ENCODE data around the gene ZCCHC2. TPM values are rescaled to one million over a fixed set of nuclear protein-coding genes. Genes with fewer than 3 reads are reported as not detected.

Gene ZCCHC2
- total and polyA plus RNA-seq, 9 of the 15 experiments (the other 6 are each of a cell fraction or from before 2014, with no cell fraction given), result 1.0 to 9.2 (median 6.0) TPM

- TF ChIP-seq E2F8 (IDR thresholded peaks at IDR 0.05; ENCODE audit: low read depth, partially characterized antibody) (no peak), ZNF512 (tag; IDR thresholded peaks at IDR 0.05) (no peak), CBFA2T3 (IDR thresholded peaks at IDR 0.05) (peak; percentile 86), SOX6 (IDR thresholded peaks at IDR 0.05) (peak; percentile 44; the same call in 1 of the 2 replicates), MTA2 (IDR thresholded peaks at IDR 0.05; ENCODE audit: low read depth) (0 out of 2 replicates have a peak, but pooled peaks have one; percentile 43), TBP (optimal IDR thresholded peaks at IDR 0.05; ENCODE audit: low read depth, low read length) (peak; percentile 17), SMARCC2 (IDR thresholded peaks at IDR 0.05; ENCODE audit: low read depth) (peak; percentile 61; the same call in 1 of the 2 replicates), LEF1 (IDR thresholded peaks at IDR 0.05) (peak; percentile 58; the same call in 1 of the 2 replicates), SMARCE1 (IDR thresholded peaks at IDR 0.05) (peak; percentile 87), POLR2AphosphoS5 (IDR thresholded peaks at IDR 0.05; ENCODE audit: control insufficient read depth, insufficient read depth, low read depth, low read length) (peak; percentile 65; the same call in 1 of the 2 replicates), RBBP5 (IDR thresholded peaks at IDR 0.05; ENCODE audit: borderline replicate concordance, insufficient read depth, low read length, poor library complexity, severe bottlenecking) (no peak), NCOA4 (IDR thresholded peaks at IDR 0.05; ENCODE audit: partially characterized antibody) (no peak), MEIS2 (IDR thresholded peaks at IDR 0.05; ENCODE audit: partially characterized antibody) (peak; percentile 70), NCOA1 (IDR thresholded peaks at IDR 0.05; ENCODE audit: low read depth) (peak; percentile 32; the same call in 1 of the 2 replicates), TCF3 (CRISPR knock-in tag; IDR thresholded peaks at IDR 0.05) (peak; percentile 78), MYNN (IDR thresholded peaks at IDR 0.05) (no peak), MYNN (CRISPR knock-in tag; IDR thresholded peaks at IDR 0.05) (no peak), ZNF644 (tag; IDR thresholded peaks at IDR 0.05; ENCODE audit: low read depth) (no peak), EP300 (IDR thresholded peaks at IDR 0.05; ENCODE audit: low read length) (peak; percentile 63; the same call in 1 of the 2 replicates), SMARCA4 (IDR thresholded peaks at IDR 0.05) (peak; percentile 83)
- TF ChIP-seq, protein P1, sequence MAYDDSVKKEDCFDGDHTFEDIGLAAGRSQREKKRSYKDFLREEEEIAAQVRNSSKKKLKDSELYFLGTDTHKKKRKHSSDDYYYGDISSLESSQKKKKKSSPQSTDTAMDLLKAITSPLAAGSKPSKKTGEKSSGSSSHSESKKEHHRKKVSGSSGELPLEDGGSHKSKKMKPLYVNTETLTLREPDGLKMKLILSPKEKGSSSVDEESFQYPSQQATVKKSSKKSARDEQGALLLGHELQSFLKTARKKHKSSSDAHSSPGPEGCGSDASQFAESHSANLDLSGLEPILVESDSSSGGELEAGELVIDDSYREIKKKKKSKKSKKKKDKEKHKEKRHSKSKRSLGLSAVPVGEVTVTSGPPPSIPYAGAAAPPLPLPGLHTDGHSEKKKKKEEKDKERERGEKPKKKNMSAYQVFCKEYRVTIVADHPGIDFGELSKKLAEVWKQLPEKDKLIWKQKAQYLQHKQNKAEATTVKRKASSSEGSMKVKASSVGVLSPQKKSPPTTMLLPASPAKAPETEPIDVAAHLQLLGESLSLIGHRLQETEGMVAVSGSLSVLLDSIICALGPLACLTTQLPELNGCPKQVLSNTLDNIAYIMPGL (CRISPR knock-in tag; IDR thresholded peaks at IDR 0.05), result no peak
- TF ChIP-seq, protein P2, sequence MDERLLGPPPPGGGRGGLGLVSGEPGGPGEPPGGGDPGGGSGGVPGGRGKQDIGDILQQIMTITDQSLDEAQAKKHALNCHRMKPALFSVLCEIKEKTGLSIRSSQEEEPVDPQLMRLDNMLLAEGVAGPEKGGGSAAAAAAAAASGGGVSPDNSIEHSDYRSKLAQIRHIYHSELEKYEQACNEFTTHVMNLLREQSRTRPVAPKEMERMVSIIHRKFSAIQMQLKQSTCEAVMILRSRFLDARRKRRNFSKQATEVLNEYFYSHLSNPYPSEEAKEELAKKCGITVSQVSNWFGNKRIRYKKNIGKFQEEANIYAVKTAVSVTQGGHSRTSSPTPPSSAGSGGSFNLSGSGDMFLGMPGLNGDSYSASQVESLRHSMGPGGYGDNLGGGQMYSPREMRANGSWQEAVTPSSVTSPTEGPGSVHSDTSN (CRISPR knock-in tag; IDR thresholded peaks at IDR 0.05; ENCODE audit: low read depth), result no peak
- TF ChIP-seq, protein P2 (tag; conservative IDR thresholded peaks at IDR 0.05; ENCODE audit: low read depth), result 0 out of 2 replicates have a peak, but pooled peaks have one; percentile 25
Observed at GRCh38 chr18:62485684-62486083, 37.1 kb upstream of the ZCCHC2 start (continued).

All from K562 (cell line).